ENCODE results near the gene ZNF582. TPM values are rescaled to one million over a fixed set of nuclear protein-coding genes. Genes with fewer than 3 reads are reported as not detected.
A peak's percentile ranks its signal among the peaks of the same experiment; 100 is the strongest.
"Not testable (repeated sequence)": the region's sequence is repeated elsewhere in the genome, so short reads cannot be mapped to it uniquely, and the experiment has no call there.

Gene ZNF582
- total RNA-seq, 1 experiment from 2014 or later = 3.3 TPM

DNA sequence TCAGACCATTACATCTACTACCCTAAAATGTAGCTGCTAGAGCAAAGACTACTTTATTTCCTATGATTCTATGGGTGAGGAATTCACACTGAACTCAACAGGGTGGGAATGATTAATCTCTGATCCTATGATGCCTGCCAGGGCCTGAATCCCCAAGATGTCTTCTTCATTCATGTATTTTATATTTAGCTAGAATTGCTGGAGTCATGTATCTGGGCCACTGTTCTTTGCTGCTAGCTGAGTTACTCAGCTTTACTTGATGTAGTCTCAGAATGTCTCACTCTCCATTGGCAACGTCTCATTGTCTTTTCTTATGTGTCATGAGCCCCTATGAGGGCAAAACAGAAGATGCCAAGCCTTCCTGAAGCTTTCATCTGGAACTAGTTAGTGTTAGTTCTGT, 21.1 kb downstream of the ZNF582 start:
- Histone ChIP-seq H3K36me3 (peaks cover 78% of the 10 kb centered on the region), H3K4me3 (no peak overlapping the region), H3K4me1 (peaks cover 4% of the 10 kb centered on the region; the same call in 1 of the 2 replicates), H3K27ac (no peak overlapping the region), H3K27me3 (no peaks in the 10 kb centered on the region), H3K9me3 (replicated peaks) (peaks cover 24% of the 10 kb centered on the region)
- no peak for DNase-seq

GRCh38 chr19:56369886-56370676, 23.3 kb downstream of the ZNF582 start:
- no peak for DNase-seq
- peaks cover 56% of the 10 kb centered on the region for H3K36me3 ChIP-seq
- H3K27me3 ChIP-seq = no peaks in the 10 kb centered on the region

DNA sequence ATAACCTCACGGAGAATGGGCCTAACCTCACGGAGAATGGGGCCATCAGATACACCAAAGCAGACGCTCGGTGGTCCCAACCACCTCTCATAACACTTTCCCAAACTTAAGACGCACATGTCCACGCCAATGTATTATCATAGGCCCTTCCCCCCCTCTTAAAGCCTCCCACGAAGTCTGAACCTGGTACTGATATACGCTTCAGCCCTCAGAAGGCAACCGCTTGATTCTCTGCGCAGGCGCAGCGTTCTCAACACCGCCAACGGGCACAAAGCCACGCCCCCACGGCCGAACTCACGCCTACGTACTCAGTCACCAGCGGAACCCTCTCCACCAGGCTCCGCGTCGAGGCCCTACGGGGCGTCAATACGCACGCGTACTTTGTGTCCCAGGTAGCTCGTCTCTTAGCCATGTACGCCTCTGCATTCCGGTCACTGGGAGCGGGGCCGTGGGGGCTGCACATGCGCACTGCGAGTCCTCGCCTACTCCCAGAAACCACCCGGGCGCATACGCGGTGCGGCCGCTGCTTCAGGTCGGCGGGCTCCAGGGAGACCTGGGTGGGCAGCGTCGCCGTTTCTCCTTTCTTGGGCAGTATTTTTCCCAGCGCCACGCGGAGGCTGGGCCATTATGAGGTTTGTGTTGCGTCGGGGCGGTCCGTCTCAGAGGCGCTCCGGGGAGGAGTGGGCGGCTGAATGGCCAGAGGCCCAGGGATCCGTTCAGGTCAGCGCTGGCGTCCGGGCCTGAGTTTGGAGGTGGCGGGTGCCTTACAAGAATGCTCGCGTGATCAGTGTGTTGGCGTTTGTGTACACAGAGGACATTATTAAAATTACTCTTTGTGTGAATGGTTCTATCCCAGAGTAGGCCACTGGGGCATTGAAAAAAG, 25.3 kb downstream of the ZNF582 start:
- peaks cover 12% of the 10 kb centered on the region for H3K9me3 ChIP-seq (replicated peaks)
- peaks cover 36% of the 10 kb centered on the region for H3K36me3 ChIP-seq
- peaks cover 4% of the 10 kb centered on the region; the same call in 1 of the 2 replicates for H3K4me1 ChIP-seq
- H3K4me3 ChIP-seq = peak overlapping the region; percentile 65
- peak; percentile 97 for DNase-seq
- H3K27ac ChIP-seq = peak overlapping the region; percentile 54
- no peaks in the 10 kb centered on the region for H3K27me3 ChIP-seq

More at GRCh38 chr19:56369886-56370676, 23.3 kb downstream of the ZNF582 start:
- H3K4me1 ChIP-seq = peaks cover 4% of the 10 kb centered on the region; the same call in 1 of the 2 replicates
- peaks cover 17% of the 10 kb centered on the region for H3K9me3 ChIP-seq (replicated peaks)
- no peak overlapping the region for H3K4me3 ChIP-seq
- no peak overlapping the region for H3K27ac ChIP-seq

- no peaks in the 10 kb centered on the region for H3K27me3 ChIP-seq
- H3K36me3 ChIP-seq = no peaks in the 10 kb centered on the region
- no peak overlapping the region for H3K27ac ChIP-seq
- no peak overlapping the region for H3K4me3 ChIP-seq
- DNase-seq = no peak
- H3K9me3 ChIP-seq (replicated peaks) = 0 out of 2 replicates have a peak, but pooled peaks cover 7% of the 10 kb centered on the region
- no peaks in the 10 kb centered on the region for H3K4me1 ChIP-seq
These were observed 32.5 kb downstream of the ZNF582 start for GRCh38 chr19:56360841-56361240.

DNA sequence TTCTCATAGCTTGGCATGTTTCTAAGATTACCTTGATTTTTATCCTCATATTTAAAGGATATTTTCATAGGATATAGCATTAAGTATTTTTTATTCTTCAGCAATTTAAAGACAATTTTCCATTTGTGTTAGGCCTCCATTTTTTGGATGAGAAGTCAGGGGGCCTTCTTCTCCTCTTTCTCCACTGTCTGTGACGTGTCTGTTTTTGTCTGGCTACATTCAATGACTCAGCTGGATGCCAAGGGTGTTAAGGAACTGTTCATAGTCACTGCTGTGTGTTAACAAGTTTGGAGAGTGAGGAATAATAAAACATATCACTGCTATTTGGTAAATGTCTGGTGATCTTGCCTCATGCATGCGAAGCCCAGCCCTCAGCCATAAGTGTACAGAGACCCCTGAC, 36.4 kb downstream of the ZNF582 start:
- no peak overlapping the region for H3K4me3 ChIP-seq
- no peak overlapping the region for H3K27ac ChIP-seq
- no peak for DNase-seq
- H3K36me3 ChIP-seq = no peaks in the 10 kb centered on the region
- H3K4me1 ChIP-seq = no peaks in the 10 kb centered on the region
- 0 out of 2 replicates have a peak, but pooled peaks cover 7% of the 10 kb centered on the region for H3K9me3 ChIP-seq (replicated peaks)
- H3K27me3 ChIP-seq = no peaks in the 10 kb centered on the region

- Histone ChIP-seq H3K4me1 (no peaks in the 10 kb centered on the region), H3K9me3 (replicated peaks) (no peaks in the 10 kb centered on the region), H3K27me3 (no peaks in the 10 kb centered on the region), H3K27ac (no peak overlapping the region), H3K36me3 (no peaks in the 10 kb centered on the region), H3K4me3 (no peak overlapping the region)
- no peak for DNase-seq
These were observed 37.8 kb downstream of the ZNF582 start for GRCh38 chr19:56355517-56355916.

DNA sequence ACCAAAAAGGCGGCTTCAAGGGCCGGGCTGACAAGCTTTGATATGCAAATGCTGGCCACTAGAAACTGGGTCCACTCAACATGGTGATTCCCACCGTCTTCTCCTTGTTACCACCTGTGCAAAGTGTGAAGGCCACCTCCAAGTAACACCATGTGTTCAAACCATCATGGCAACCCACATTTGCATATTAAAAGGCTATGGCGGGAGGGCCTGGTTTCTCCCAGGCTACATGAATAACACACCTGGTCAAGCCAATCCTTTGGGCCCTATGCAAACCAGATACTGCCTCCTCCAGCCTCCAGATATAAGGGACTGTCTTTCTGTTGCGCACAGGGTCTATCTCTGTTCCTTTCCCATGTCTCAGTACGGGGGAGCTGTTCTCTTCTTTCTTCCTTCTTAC, 42.1 kb downstream of the ZNF582 start:
- no peaks in the 10 kb centered on the region for H3K9me3 ChIP-seq (replicated peaks)
- no peak for DNase-seq
- H3K4me1 ChIP-seq = no peaks in the 10 kb centered on the region
- H3K27me3 ChIP-seq = no peaks in the 10 kb centered on the region
- no peaks in the 10 kb centered on the region for H3K36me3 ChIP-seq
- H3K4me3 ChIP-seq = no peak overlapping the region
- H3K27ac ChIP-seq = no peak overlapping the region

- Histone ChIP-seq H3K9me3 (replicated peaks) (no peaks in the 10 kb centered on the region), H3K4me3 (no peak overlapping the region), H3K36me3 (no peaks in the 10 kb centered on the region), H3K27ac (no peak overlapping the region), H3K4me1 (no peaks in the 10 kb centered on the region), H3K27me3 (no peaks in the 10 kb centered on the region)
- peak; percentile 41 to 70 for DNase-seq
These were observed 42.8 kb downstream of the ZNF582 start for GRCh38 chr19:56350416-56351045.

GRCh38 chr19:56348289-56348877, 45.0 kb downstream of the ZNF582 start:
- H3K9me3 ChIP-seq (replicated peaks) = no peaks in the 10 kb centered on the region
- no peak overlapping the region for H3K4me3 ChIP-seq
- peak; percentile 6 to 20 for DNase-seq
- H3K4me1 ChIP-seq = no peaks in the 10 kb centered on the region
- H3K27ac ChIP-seq = no peak overlapping the region
- H3K27me3 ChIP-seq = no peaks in the 10 kb centered on the region
- H3K36me3 ChIP-seq = no peaks in the 10 kb centered on the region

- H3K27me3 ChIP-seq = no peaks in the 10 kb centered on the region
- no peaks in the 10 kb centered on the region for H3K36me3 ChIP-seq
- no peak for DNase-seq
- H3K27ac ChIP-seq = no peak overlapping the region
- H3K9me3 ChIP-seq (replicated peaks) = no peaks in the 10 kb centered on the region
- no peak overlapping the region for H3K4me3 ChIP-seq
- H3K4me1 ChIP-seq = no peaks in the 10 kb centered on the region
These were observed 46.1 kb downstream of the ZNF582 start for GRCh38 chr19:56347163-56347778.

GRCh38 chr19:56341948-56342347, 51.4 kb downstream of the ZNF582 start:
- DNase-seq = no peak
- Histone ChIP-seq H3K27me3 (no peaks in the 10 kb centered on the region), H3K27ac (no peak overlapping the region), H3K9me3 (replicated peaks) (no peaks in the 10 kb centered on the region), H3K4me1 (no peaks in the 10 kb centered on the region), H3K4me3 (no peak overlapping the region), H3K36me3 (no peaks in the 10 kb centered on the region)

- not testable (repeated sequence) for H3K9me3 ChIP-seq (replicated peaks); H3K27ac ChIP-seq; H3K27me3 ChIP-seq; DNase-seq; H3K4me3 ChIP-seq; H3K36me3 ChIP-seq; H3K4me1 ChIP-seq
These were observed 54.3 kb downstream of the ZNF582 start for GRCh38 chr19:56339031-56339430.

GRCh38 chr19:56337077-56337476, 56.3 kb downstream of the ZNF582 start:
- DNase-seq; H3K27ac ChIP-seq; H3K27me3 ChIP-seq; H3K36me3 ChIP-seq; H3K4me3 ChIP-seq; H3K4me1 ChIP-seq; H3K9me3 ChIP-seq (replicated peaks): not testable (repeated sequence)

- not testable (repeated sequence) for H3K27me3 ChIP-seq; H3K4me3 ChIP-seq; H3K9me3 ChIP-seq (replicated peaks); H3K4me1 ChIP-seq; H3K36me3 ChIP-seq; H3K27ac ChIP-seq; DNase-seq
These were observed 58.0 kb downstream of the ZNF582 start for GRCh38 chr19:56335371-56335770.
